Sigmoid colon (tissue), 7 donors: ENCODE data around the gene MPZL1. TPM values are rescaled to one million over a fixed set of nuclear protein-coding genes. Genes with fewer than 3 reads are reported as not detected.

Source experiments
- DNase-seq: peaks from one replicate; pipeline ENCODE4 v3.0.0-alpha.2; 2019
- H3K27ac ChIP-seq, 4 donors: fragments of 200-600 bp; sonication (generic); one replicate each; pipeline ENCODE4 v1.5.1; 2016 to 2019; ENCODE audit warnings: mild to moderate bottlenecking in 1 of 4
- H3K27me3 ChIP-seq, 3 donors: fragments of 200-600 bp; sonication (generic); one replicate each; pipeline ENCODE4 v1.5.1; 2019; ENCODE audit warnings: mild to moderate bottlenecking in 1 of 3
- H3K36me3 ChIP-seq, 4 donors: fragments of 200-600 bp; sonication (generic); one replicate each; pipeline ENCODE4 v1.5.1; 2016 to 2019
- H3K4me1 ChIP-seq, 4 donors: fragments of 200-600 bp; sonication (generic); one replicate each; pipeline ENCODE4 v1.5.1; 2017 to 2019
- H3K4me3 ChIP-seq, 4 donors: fragments of 200-600 bp; sonication (generic); one replicate each; pipeline ENCODE4 v1.5.1; 2017 to 2019; ENCODE audit warnings: mild to moderate bottlenecking in 2 of 4, moderate library complexity in 1 of 4
- H3K9me3 ChIP-seq, 4 donors: fragments of 200-600 bp in 3 of 4; sonication (generic) in 3 of 4; one replicate each; pipeline versions ENCODE4 v1.5.1 to v1.6.1; 2013 to 2019
- EP300 ChIP-seq, 4 donors: sonication (generic); formaldehyde crosslinking; IDR thresholded peaks; one replicate each; pipeline ENCODE4 v1.6.1; 2017; ENCODE audit warnings: antibody characterized with exemption in 4 of 4
- POLR2A ChIP-seq, 2 donors: fragments of 450-650 bp; IDR thresholded peaks; one replicate each; pipeline ENCODE4 v1.6.1; 2016; ENCODE audit warnings: antibody characterized with exemption in 2 of 2, mild to moderate bottlenecking in 2 of 2, moderate library complexity in 2 of 2
- POLR2AphosphoS5 ChIP-seq, 4 donors: sonication (generic); formaldehyde crosslinking; IDR thresholded peaks; one replicate each; pipeline ENCODE4 v1.6.1; 2017; ENCODE audit warnings: antibody characterized with exemption in 4 of 4
- whole genome bisulfite sequencing, 2 donors: extraction: QIAGEN DNeasy Blood & Tissue Kit; methylation state at CpG; one replicate each; pipeline ENCODE4 v1.1.7; 2013; 5-methylcytosine and 5-hydroxymethylcytosine counted together
- intact Hi-C: fragments of 100-400 bp; cut with DNase I; formaldehyde crosslinking; loops from one replicate; pipeline ENCODE4 v1.15.1; 2023
- polyA plus RNA-seq, 3 donors: library from polyadenylated mRNA; stranded (reverse); fragments of 200-250 nt; gene quantifications; one replicate each; pipeline ENCODE4 v1.2.3, GENCODE V29; 2013
- total RNA-seq, 4 donors: library from RNA; depleted of rRNA; stranded (reverse); fragments of >200 nt; gene quantifications; one replicate each; pipeline ENCODE4 v1.1.0, GENCODE V29; 2016
- TF ChIP-seq, protein P1 (sequence below), 4 experiments: fragments of 450-650 bp in 3 of 4; fragments of 200-600 bp in 1 of 4; IDR thresholded peaks; one replicate each; pipeline ENCODE4 v1.5.1; 2016 to 2019; ENCODE audit warnings: antibody characterized with exemption in 4 of 4, mild to moderate bottlenecking in 3 of 4, moderate library complexity in 2 of 4
- donor health status: healthy with polysubstance abuse.
- donor health status: Bipolar disorder and iron deficiency.
- donor health status: healthy.

MPZL1 gene
- total and polyA plus RNA-seq, 7 donors = 8.8 to 69.5 (median 52.4) TPM

DNA sequence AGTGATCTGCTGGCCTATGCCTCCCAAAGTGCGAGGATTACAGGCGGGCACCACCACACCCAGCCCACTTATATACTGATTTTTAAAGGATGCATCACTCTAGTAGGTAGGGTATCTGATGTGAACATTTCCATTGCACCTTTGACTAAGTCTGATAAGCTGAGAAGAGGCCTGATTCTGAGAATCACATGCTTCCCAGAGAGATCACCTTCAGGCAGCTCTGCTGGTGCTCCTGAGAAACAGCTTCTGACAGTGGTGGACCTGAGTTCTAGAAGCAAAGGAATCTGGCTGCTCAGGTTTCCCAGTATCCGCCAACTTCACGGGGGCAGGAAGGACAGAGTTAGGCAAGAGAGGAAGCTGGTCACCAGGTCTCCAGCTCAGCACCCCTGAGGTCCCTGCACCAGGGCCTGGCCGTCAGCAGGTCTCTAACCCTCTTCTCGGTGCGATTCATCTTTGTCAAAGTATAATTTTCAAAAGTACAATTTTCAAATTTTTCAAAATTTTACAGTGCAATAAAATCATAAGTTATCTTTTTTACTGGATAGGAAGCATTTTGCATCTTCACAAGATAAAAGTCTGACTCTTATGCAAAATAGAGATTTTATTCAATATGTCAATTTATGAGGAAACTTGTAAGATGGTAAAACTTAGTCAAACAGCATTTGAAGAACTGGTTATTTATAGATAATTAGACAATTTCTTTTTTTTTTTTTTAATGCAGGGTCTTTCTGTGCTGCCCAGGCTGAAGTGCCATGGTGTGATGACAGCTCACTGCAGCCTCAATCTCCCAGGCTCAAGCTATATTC lies 25.8 kb upstream of the MPZL1 start:
- DNase-seq = no peak
- no peak for TF ChIP-seq POLR2AphosphoS5 (IDR thresholded peaks at IDR 0.05)
- TF ChIP-seq, protein P1, sequence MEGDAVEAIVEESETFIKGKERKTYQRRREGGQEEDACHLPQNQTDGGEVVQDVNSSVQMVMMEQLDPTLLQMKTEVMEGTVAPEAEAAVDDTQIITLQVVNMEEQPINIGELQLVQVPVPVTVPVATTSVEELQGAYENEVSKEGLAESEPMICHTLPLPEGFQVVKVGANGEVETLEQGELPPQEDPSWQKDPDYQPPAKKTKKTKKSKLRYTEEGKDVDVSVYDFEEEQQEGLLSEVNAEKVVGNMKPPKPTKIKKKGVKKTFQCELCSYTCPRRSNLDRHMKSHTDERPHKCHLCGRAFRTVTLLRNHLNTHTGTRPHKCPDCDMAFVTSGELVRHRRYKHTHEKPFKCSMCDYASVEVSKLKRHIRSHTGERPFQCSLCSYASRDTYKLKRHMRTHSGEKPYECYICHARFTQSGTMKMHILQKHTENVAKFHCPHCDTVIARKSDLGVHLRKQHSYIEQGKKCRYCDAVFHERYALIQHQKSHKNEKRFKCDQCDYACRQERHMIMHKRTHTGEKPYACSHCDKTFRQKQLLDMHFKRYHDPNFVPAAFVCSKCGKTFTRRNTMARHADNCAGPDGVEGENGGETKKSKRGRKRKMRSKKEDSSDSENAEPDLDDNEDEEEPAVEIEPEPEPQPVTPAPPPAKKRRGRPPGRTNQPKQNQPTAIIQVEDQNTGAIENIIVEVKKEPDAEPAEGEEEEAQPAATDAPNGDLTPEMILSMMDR (IDR thresholded peaks at IDR 0.05) = no peak
- TF ChIP-seq POLR2A (IDR thresholded peaks at IDR 0.05) = no peak
- TF ChIP-seq EP300 (IDR thresholded peaks at IDR 0.05) = no peak
- no peak overlapping the region for H3K4me3 ChIP-seq
- no peaks in the 10 kb centered on the region for H3K27me3 ChIP-seq
- no peak overlapping the region for H3K27ac ChIP-seq
- no peaks in the 10 kb centered on the region for H3K36me3 ChIP-seq
- intact Hi-C loops = no loop called here
- H3K9me3 ChIP-seq = no peaks in the 10 kb centered on the region
- no peaks in the 10 kb centered on the region for H3K4me1 ChIP-seq
- 92 to 93% methylated on average over 7 of the region's 7 CpGs for WGBS, 2 donors

DNA sequence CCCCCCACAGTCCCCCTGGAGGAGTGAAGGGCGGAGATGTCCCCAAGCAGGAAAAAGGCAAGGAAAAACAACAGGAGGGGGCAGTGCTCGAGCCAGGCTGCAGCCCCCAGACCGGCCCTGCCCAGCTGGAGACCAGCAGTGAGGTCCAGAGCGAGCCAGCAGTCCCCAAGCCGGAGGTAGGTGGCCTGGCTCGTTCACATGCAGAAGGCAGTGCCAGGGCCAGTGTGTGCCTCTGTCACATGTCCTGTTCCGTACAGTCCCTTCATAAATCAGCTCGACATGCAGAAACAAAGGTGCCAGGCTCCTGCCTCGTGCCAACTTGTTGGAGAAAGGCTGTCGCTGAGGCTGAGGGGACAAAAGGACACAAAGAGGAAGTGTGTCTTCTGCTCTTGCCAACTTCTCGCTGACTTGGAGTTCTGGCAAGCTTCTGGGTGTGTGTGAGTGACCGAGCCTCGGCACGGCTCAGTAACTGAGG lies 24.1 kb upstream of the MPZL1 start:
- Histone ChIP-seq H3K27me3 (no peaks in the 10 kb centered on the region), H3K36me3 (no peaks in the 10 kb centered on the region), H3K4me3 (no peak overlapping the region), H3K27ac (no peak overlapping the region), H3K4me1 (no peaks in the 10 kb centered on the region), H3K9me3 (no peaks in the 10 kb centered on the region)
- intact Hi-C loops = no loop called here
- DNase-seq = no peak
- no peak for TF ChIP-seq EP300 (IDR thresholded peaks at IDR 0.05)
- no peak for TF ChIP-seq POLR2AphosphoS5 (IDR thresholded peaks at IDR 0.05)
- TF ChIP-seq POLR2A (IDR thresholded peaks at IDR 0.05) = no peak
- TF ChIP-seq, protein P1 (IDR thresholded peaks at IDR 0.05) = no peak
- WGBS, 2 donors = 40 to 75% methylated on average over 14 of the region's 14 CpGs

DNA sequence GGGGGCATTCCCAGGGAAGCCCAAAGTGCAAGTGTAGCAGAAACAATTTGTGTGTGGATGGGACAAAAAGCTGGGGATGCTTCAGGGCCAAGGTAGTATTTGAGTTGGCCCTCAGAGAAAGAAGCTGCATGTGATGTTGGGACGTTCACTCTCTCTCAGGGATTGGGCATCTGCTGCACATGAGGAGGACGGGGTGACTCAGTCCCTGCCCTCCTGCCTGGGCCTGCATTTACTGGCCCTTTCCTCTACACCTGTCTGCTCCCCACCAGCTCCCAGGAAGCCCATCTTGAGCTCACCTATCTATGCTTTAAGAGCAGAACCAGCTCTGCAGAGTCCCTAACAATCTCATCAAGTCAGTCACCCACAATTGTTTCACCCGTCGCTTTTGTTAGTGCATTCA lies 23.5 kb upstream of the MPZL1 start:
- no peak overlapping the region for H3K27ac ChIP-seq
- no peaks in the 10 kb centered on the region for H3K36me3 ChIP-seq
- H3K9me3 ChIP-seq = no peaks in the 10 kb centered on the region
- DNase-seq = no peak
- H3K4me1 ChIP-seq = no peaks in the 10 kb centered on the region
- no peak for TF ChIP-seq EP300 (IDR thresholded peaks at IDR 0.05)
- no peak for TF ChIP-seq POLR2AphosphoS5 (IDR thresholded peaks at IDR 0.05)
- TF ChIP-seq, protein P1 (IDR thresholded peaks at IDR 0.05) = no peak
- TF ChIP-seq POLR2A (IDR thresholded peaks at IDR 0.05) = no peak
- no peak overlapping the region for H3K4me3 ChIP-seq
- intact Hi-C loops = no loop called here
- 92 to 95% methylated on average over 4 of the region's 4 CpGs for WGBS, 2 donors
- H3K27me3 ChIP-seq = no peaks in the 10 kb centered on the region

DNA sequence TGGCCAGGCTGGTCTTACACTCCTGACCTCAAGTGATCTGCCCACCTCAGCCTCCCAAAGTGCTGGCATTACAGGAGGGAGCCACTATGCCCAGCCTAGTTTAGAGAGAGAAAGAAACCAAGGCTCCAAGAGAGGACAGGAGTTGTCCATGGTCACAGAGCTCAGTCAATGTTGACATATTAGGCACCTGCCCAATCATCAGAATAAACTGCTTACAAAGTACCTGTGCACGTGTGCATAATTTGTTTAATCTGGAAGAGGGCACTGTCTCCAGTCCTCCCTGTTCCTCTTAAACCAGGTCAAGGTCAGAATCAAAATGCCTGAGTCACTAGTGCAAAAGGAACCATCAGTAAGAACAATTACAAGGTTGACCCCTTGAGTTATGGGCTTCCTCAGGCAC lies 20.3 kb upstream of the MPZL1 start:
- WGBS, 2 donors = 16 to 74% methylated on average over 1 of the region's 1 CpG
- TF ChIP-seq EP300 (IDR thresholded peaks at IDR 0.05) (no peak), POLR2A (IDR thresholded peaks at IDR 0.05) (no peak), POLR2AphosphoS5 (IDR thresholded peaks at IDR 0.05) (no peak)
- TF ChIP-seq, protein P1 (IDR thresholded peaks at IDR 0.05) = no peak

More for the DNA sequence above, 20.3 kb upstream of the MPZL1 start:
- H3K27ac ChIP-seq = no peak overlapping the region
- no peaks in the 10 kb centered on the region for H3K9me3 ChIP-seq
- intact Hi-C loops = no loop called here
- H3K36me3 ChIP-seq = no peaks in the 10 kb centered on the region
- no peaks in the 10 kb centered on the region for H3K27me3 ChIP-seq
- DNase-seq = peak; percentile 14
- H3K4me3 ChIP-seq = no peak overlapping the region
- H3K4me1 ChIP-seq = no peaks in the 10 kb centered on the region
